ENCODE data around the gene IGF1. TPM values are rescaled to one million over a fixed set of nuclear protein-coding genes. Genes with fewer than 3 reads are reported as not detected.

Gene IGF1
- total RNA-seq, 1 experiment from 2014 or later, result not detected

GRCh38 chr12:102347811-102348210 is 132.6 kb downstream of the IGF1 start:
- Histone ChIP-seq H3K4me3 (ENCODE audit: low read length) (no peak overlapping the region), H4K20me1 (ENCODE audit: insufficient read depth, low read depth, low read length) (no peaks in the 10 kb centered on the region), H3K9ac (ENCODE audit: low read length) (no peak overlapping the region), H3K9me2 (replicated peaks; ENCODE audit: insufficient read depth, low read length) (no peaks in the 10 kb centered on the region), H3K9me3 (ENCODE audit: low read length) (no peaks in the 10 kb centered on the region), H3K27ac (ENCODE audit: low read length) (no peak overlapping the region), H3K27me3 (ENCODE audit: low read length) (0 out of 2 replicates have a peak, but pooled peaks cover 2% of the 10 kb centered on the region), H2AFZ (ENCODE audit: low read length) (no peak overlapping the region), H3K4me2 (ENCODE audit: low read depth, low read length, poor library complexity, severe bottlenecking) (no peak overlapping the region), H3K4me1 (ENCODE audit: low read length) (no peaks in the 10 kb centered on the region), H3K79me2 (ENCODE audit: low read length) (no peaks in the 10 kb centered on the region), H3K36me3 (ENCODE audit: insufficient read depth, low read length) (no peaks in the 10 kb centered on the region)
- DNase-seq, result no peak
